ENCODE measurements around the gene PIWIL1.

PIWIL1 gene

GRCh38 chr12:130307859-130308258, 29.8 kb upstream of the PIWIL1 start:
- no peak for DNase-seq (ENCODE audit: low read depth)
- no peak overlapping the region for H3K4me3 ChIP-seq (ENCODE audit: low read depth, low read length)
- no peak for TF ChIP-seq POLR2A (IDR thresholded peaks at IDR 0.05; ENCODE audit: extremely low read depth, insufficient read length)
- no peak for TF ChIP-seq MAX (IDR thresholded peaks at IDR 0.05; ENCODE audit: low read depth, low read length)
- TF ChIP-seq CTCF (IDR thresholded peaks at IDR 0.05; ENCODE audit: low read depth, low read length): no peak
- TF ChIP-seq MYC (IDR thresholded peaks at IDR 0.05; ENCODE audit: low read depth, low read length): no peak

GRCh38 chr12:130308393-130308792, 29.3 kb upstream of the PIWIL1 start:
- no peak for DNase-seq (ENCODE audit: low read depth)
- TF ChIP-seq MYC (IDR thresholded peaks at IDR 0.05; ENCODE audit: low read depth, low read length): no peak
- no peak overlapping the region for H3K4me3 ChIP-seq (ENCODE audit: low read depth, low read length)

- TF ChIP-seq CTCF (IDR thresholded peaks at IDR 0.05; ENCODE audit: low read depth, low read length) (no peak), POLR2A (IDR thresholded peaks at IDR 0.05; ENCODE audit: extremely low read depth, insufficient read length) (no peak), MAX (IDR thresholded peaks at IDR 0.05; ENCODE audit: low read depth, low read length) (no peak), MYC (IDR thresholded peaks at IDR 0.05; ENCODE audit: low read depth, low read length) (no peak)
- H3K4me3 ChIP-seq (ENCODE audit: low read depth, low read length): no peak overlapping the region
- DNase-seq (ENCODE audit: low read depth): no peak
These were observed 21.4 kb upstream of the PIWIL1 start for GRCh38 chr12:130316251-130316650.

DNA sequence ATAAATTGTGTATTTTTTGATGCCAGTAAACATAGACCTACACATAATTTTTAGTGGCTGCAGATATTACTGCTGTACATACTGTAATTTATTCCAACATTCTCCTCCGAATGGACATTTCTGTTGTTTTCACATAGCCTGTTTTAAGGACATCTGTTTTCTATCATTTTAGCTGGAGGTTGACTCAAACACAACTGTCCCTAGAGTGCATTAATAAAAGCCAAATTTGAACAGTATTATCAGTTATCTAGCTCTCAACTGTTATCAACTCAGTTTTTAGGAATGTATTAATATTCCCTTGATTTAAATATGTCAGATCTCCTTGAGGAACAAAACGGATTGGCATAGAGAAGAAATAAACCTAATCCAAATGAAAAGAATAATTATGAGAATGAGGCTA, 17.2 kb upstream of the PIWIL1 start:
- TF ChIP-seq CTCF (IDR thresholded peaks at IDR 0.05; ENCODE audit: low read depth, low read length) (no peak), MAX (IDR thresholded peaks at IDR 0.05; ENCODE audit: low read depth, low read length) (no peak), MYC (IDR thresholded peaks at IDR 0.05; ENCODE audit: low read depth, low read length) (no peak), POLR2A (IDR thresholded peaks at IDR 0.05; ENCODE audit: extremely low read depth, insufficient read length) (no peak)
- no peak for DNase-seq (ENCODE audit: low read depth)
- H3K4me3 ChIP-seq (ENCODE audit: low read depth, low read length): no peak overlapping the region

GRCh38 chr12:130322263-130322662, 15.4 kb upstream of the PIWIL1 start:
- no peak for DNase-seq (ENCODE audit: low read depth)
- H3K4me3 ChIP-seq (ENCODE audit: low read depth, low read length): no peak overlapping the region
- TF ChIP-seq MYC (IDR thresholded peaks at IDR 0.05; ENCODE audit: low read depth, low read length) (no peak), MAX (IDR thresholded peaks at IDR 0.05; ENCODE audit: low read depth, low read length) (no peak), CTCF (IDR thresholded peaks at IDR 0.05; ENCODE audit: low read depth, low read length) (no peak), POLR2A (IDR thresholded peaks at IDR 0.05; ENCODE audit: extremely low read depth, insufficient read length) (no peak)

GRCh38 chr12:130330685-130331084, 7.0 kb upstream of the PIWIL1 start:
- no peak for DNase-seq (ENCODE audit: low read depth)
- TF ChIP-seq MAX (IDR thresholded peaks at IDR 0.05; ENCODE audit: low read depth, low read length) (no peak), MYC (IDR thresholded peaks at IDR 0.05; ENCODE audit: low read depth, low read length) (no peak), POLR2A (IDR thresholded peaks at IDR 0.05; ENCODE audit: extremely low read depth, insufficient read length) (no peak), CTCF (IDR thresholded peaks at IDR 0.05; ENCODE audit: low read depth, low read length) (no peak)
- no peak overlapping the region for H3K4me3 ChIP-seq (ENCODE audit: low read depth, low read length)

Measured in NB4 (cell line).